Fibroblast of the aortic adventitia (primary cell): ENCODE results near the gene HES4. TPM values are rescaled to one million over a fixed set of nuclear protein-coding genes. Genes with fewer than 3 reads are reported as not detected.
A peak's percentile ranks its signal among the peaks of the same experiment; 100 is the strongest.
"Not testable (repeated sequence)": the region's sequence is repeated elsewhere in the genome, so short reads cannot be mapped to it uniquely, and the experiment has no call there.

Experiments used
- DNase-seq: peaks from one replicate; pipeline ENCODE4 v3.0.0-alpha.2; 2010; ENCODE audit warnings: low read depth
- H3K4me3 ChIP-seq: 2 replicates; pipeline ENCODE4 v1.5.1; 2011; ENCODE audit warnings: low read depth, mild to moderate bottlenecking, control low read depth, low read length, moderate library complexity
- CTCF ChIP-seq: IDR thresholded peaks from 2 replicates; pipeline ENCODE4 v1.5.1; 2011; ENCODE audit warnings: mild to moderate bottlenecking, low read length, control low read depth, inconsistent platforms; ENCODE audit not compliant: insufficient read depth
- total RNA-seq: library from RNA; depleted of rRNA; stranded (reverse); fragments of >200 nt; gene quantifications from 2 replicates; pipeline ENCODE4 v1.2.3, GENCODE V29; 2012; ENCODE audit warnings: low replicate concordance

Gene HES4
- total RNA-seq, 1 donor = 0.36 TPM

GRCh38 chr1:1014799-1015681 is 15.1 kb upstream of the HES4 start:
- TF ChIP-seq CTCF = peak; percentile 21
- no peak overlapping the region for H3K4me3 ChIP-seq
- no peak for DNase-seq

GRCh38 chr1:1013922-1014648 is 14.2 kb upstream of the HES4 start:
- peak overlapping the region; percentile 66 for H3K4me3 ChIP-seq
- DNase-seq = no peak
- no peak for TF ChIP-seq CTCF

- peak within 1 kb of the TSS; percentile 66 for H3K4me3 ChIP-seq
These were observed 13.4 kb upstream of the HES4 start, which contains the start of gene ISG15 for GRCh38 chr1:1013105-1013921. Gene ISG15 (plus strand): TSS chr1:1013497. CDS start chr1:1013574, 77 bp downstream.

GRCh38 chr1:1012736-1013104 is 12.8 kb upstream of the HES4 start:
- DNase-seq = not testable (repeated sequence)
- H3K4me3 ChIP-seq = peak overlapping the region; percentile 66

More at GRCh38 chr1:1013105-1013921, 13.4 kb upstream of the HES4 start, which contains the start of gene ISG15:
- DNase-seq = peak; percentile 80
- no peak for TF ChIP-seq CTCF

GRCh38 chr1:1011396-1011949 is 11.6 kb upstream of the HES4 start:
- TF ChIP-seq CTCF = no peak
- DNase-seq = no peak
- H3K4me3 ChIP-seq = no peak overlapping the region

GRCh38 chr1:1010131-1010530 is 10.2 kb upstream of the HES4 start:
- H3K4me3 ChIP-seq, DNase-seq: not testable (repeated sequence)

GRCh38 chr1:1006305-1007159 is 6.6 kb upstream of the HES4 start:
- no peak overlapping the region for H3K4me3 ChIP-seq
- TF ChIP-seq CTCF = no peak
- DNase-seq = no peak
